Ovary (tissue), 3 donors: Measurements from ENCODE around the gene HKDC1.

ENCODE experiments used
- CTCF ChIP-seq, 3 donors: fragments of 450-650 bp in 2 of 3; fragments of 200-600 bp in 1 of 3; IDR thresholded peaks; one replicate each; pipeline versions ENCODE4 v1.5.1 to v1.8.0; 2016 to 2022; ENCODE audit warnings: antibody characterized with exemption in 3 of 3, mild to moderate bottlenecking in 1 of 3
- EP300 ChIP-seq: sonication (generic); formaldehyde crosslinking; IDR thresholded peaks from one replicate; pipeline ENCODE4 v1.6.1; 2017; ENCODE audit warnings: antibody characterized with exemption
- donor health status: DM: no; HTN: no; CAD: no.

- no peak for TF ChIP-seq CTCF (IDR thresholded peaks at IDR 0.05)
- TF ChIP-seq EP300 = no peak
Measured at GRCh38 chr10:69275444-69275843, 55.3 kb downstream of the HKDC1 start.
